ENCODE measurements around the gene KRT1.

DNA sequence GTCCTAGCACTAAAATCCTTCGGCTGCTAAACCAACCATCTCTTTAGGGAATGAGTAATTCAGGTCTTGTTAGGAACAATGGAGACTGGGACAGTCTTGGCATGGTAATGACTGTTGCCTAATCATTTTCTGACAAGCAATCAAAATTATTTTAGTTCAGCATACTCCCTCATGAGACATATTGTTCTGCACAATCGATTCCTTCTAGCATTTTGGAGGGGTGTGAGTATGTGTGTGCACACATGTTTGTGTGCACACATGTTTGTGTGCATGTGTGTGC, 2.1 kb upstream of the KRT1 start:
- TF ChIP-seq CTCF (IDR thresholded peaks at IDR 0.05; ENCODE audit: insufficient read depth, low read length) (no peak), POLR2AphosphoS5 (IDR thresholded peaks at IDR 0.05; ENCODE audit: low read depth) (no peak)

Data from HL-60 (cell line).